Stimulated activated CD4-positive, alpha-beta T cell treated with anti-CD3 and anti-CD28 coated beads, Interleukin-4, amount 100 ng/mL, for 1 hour (primary cell): ENCODE data around the gene CCDC60.

Experiments
- DNase-seq: peaks from one replicate; pipeline ENCODE4 v3.0.0-alpha.2; 2020

Gene CCDC60, protein sequence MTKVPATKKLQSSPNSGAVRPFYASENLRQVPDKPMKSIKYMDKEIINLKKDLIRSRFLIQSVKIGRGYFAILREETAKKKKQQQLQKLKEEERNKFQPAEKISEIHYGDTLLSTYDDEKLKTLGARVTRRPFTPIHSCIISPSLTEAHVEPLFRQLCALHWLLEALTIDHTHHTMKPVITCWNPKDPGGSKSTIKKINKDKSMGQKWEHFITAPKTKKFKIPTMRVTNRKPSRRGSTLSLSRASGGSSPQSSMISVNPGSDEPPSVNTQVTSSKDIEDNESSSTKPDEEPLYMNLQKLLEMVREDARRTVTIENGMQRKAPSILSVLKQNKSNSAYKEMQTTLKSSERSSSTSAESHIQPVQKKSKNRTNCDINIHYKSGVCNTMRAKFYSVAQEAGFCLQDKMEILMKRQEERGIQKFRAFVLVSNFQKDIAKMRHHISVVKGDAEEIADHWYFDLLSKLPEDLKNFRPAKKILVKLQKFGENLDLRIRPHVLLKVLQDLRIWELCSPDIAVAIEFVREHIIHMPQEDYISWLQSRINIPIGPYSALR

GRCh38 chr12:119334430-119335170, at the start of gene CCDC60:
CCDC60 (plus strand) TSS chr12:119334729; CDS start chr12:119335177, 448 bp downstream.
- DNase-seq: no peak

- no peak for DNase-seq
These were observed 46.0 kb upstream of the CCDC60 start for GRCh38 chr12:119288576-119288975.

DNA sequence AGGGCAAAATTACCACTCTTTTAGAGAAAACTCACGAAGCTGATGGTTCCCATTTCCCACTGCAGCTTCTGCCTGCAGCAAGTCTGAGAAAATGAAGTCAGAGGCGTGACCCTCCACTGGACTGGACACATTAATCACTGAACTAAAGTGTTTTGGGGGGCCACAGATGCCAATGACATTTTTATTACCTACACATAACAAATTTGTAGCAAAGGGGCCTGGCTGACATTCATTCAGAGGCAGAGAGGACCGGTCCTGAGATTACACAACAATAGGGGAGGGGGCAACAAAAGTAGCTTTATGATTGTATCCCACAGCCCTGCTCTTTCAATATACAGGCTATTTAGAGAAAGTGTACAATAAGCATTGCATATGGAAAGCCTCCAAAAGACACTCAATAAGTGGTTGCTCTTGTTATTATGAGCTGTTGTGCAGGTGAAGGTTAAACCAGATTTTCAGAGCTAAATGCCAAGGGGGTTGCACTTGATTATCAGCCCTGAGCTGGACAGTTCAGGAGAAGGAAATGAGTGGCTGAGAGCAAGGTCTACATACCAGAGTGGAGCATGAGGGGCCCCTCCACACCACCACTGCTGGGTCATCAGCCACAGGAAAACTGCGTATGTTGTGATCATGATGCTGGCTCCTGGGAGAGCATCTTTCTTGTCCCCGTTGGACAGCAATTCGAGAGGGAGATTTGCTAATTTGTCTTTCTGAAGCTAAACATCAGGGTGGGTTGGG, 41.5 kb upstream of the CCDC60 start:
- DNase-seq: no peak

- DNase-seq: no peak
These were observed 40.3 kb upstream of the CCDC60 start for GRCh38 chr12:119294211-119294610.

DNA sequence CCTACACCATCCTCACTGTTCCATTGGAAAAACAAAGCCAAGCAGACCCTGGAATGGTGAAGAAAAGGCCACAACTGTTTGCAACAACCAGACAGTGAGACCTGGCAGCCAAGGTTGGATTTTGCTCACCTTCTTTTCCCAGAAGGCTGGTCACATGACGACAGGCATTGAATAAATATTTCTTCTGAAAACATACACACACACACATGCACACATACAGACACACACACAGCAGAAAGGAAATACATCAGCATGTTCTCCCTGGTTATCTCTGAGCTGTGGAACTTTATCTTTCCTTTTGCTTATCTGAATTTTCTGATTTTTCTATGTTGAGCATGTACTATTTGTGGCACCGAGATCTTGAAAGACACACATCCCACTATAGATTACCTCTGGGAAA, 38.0 kb upstream of the CCDC60 start:
- no peak for DNase-seq

GRCh38 chr12:119299130-119299529, 35.4 kb upstream of the CCDC60 start:
- no peak for DNase-seq

- DNase-seq: no peak
These were observed 33.1 kb upstream of the CCDC60 start for GRCh38 chr12:119301379-119301778.

DNA sequence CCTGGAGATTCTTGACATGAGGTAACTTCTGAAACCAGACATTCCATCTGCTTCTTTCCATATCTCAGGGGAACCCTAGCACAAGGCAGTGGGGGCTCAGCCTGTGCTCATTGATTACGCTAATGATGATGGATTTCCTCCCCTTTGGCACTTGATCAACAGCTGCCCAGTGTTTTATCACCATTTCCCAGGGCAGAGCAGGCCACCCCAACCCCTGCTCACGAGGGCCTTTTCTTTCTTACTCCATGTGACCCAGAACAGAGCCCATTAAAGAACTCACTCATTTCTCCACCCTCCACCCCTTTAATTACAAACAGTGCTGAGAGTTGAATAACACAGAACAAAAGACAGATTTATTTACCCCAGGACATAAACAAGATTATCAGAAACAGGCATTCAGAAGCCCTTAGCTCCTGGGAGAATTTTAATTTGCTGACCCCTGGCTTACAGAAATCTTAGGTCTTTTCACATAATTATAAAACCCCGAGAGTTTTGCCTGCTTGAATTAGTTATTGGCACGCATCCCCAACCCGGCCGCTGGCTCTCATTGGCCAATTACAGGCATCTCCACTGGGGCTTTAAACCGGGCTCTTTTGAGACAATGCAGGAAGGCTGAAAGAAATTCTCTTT, 32.0 kb upstream of the CCDC60 start:
- DNase-seq: no peak

- DNase-seq: no peak
These were observed 27.9 kb upstream of the CCDC60 start for GRCh38 chr12:119306593-119306992.

GRCh38 chr12:119307747-119308146, 26.8 kb upstream of the CCDC60 start:
- no peak for DNase-seq

DNA sequence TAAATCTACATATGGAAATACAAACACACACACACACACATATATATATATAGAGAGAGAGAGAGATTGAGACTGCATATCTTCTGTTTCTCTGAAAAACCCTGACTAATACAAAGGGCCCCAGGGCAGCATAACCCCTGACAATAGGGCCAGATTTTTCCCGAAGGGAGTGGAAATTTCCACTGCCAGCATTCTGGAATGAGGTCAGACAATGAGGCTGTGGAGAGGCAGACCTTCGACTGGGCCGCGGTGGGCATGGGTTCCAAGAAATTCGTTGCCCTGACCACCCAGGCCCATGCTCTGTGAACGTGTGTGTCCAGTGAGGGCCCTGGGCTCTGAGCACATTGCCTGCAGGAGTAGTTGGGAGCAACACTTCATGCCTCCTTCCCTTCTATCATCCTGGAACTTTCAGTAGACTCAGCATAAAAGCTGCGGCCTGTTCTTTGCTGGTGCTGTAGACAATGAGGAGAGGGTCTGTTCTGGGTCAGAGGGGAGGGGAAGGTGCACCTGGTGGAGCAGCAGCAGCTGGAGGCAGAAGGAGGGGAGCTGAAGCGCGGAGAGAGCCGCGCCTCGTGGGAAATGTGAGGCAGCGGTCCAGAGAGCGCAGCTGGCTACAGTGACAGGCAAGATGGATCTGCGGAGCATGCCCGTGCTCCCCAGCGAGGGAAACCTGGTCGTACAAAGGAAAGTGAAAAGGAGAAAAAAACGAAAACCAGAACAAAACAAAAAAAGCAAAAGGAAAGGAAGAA, 25.6 kb upstream of the CCDC60 start:
- no peak for DNase-seq

DNA sequence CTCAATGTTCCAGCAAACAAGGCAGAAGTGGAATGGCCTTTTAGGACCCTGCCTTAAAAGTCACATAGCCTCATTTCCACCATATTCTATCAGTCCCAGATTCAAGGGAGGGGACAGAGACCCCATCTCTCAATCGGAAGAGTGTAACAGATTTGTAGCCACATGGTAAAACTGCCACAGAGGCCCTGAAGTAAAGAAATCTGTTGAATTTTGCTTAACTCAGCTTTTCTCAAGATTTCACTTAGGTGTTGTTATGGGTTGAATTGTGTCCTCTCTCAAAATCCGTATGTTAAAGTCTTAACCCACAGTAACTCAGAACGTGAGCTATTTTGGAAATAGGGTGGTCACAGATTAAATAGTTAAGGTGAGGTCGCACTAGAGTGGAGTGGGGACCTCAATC, 22.7 kb upstream of the CCDC60 start:
- DNase-seq: no peak

DNA sequence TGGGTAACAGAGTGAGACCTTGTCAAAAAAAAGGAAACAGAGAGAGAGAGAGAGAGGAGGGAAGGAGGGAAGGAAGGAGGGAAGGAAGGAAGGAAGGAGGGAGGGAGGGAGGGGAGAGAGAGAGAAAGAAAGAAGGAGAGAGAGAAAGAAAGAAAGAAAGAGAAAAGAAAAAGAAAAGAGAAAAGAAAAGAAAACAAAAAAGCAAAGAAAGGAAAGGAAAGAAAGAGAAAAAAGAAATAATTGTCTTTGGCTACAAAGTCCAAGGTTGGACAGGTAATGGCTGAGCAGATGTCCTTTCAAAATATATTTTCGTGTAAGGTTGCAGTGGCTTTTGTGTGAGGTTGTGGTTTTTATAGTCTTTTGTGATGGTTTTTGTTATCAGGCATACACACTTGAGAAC, 21.6 kb upstream of the CCDC60 start:
- DNase-seq: no peak

DNA sequence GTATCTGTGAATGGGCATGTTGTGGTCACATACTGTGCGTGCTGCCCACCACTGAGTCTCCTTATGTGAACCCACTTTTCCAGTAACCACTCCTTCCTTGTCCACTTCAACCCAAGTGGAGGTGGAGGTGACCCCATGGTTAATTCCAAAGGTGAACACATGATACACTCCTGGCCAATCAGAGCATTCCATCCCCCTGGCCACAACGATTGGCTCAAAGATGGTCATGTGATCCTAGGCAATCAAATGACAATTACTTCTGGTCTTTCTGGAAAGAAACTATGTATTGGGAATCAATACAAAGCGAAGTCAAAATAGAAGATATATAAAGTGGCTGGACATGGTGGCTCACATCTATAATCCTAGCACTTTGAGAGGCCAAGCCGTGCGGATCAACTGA, 20.2 kb upstream of the CCDC60 start:
- DNase-seq: no peak

DNA sequence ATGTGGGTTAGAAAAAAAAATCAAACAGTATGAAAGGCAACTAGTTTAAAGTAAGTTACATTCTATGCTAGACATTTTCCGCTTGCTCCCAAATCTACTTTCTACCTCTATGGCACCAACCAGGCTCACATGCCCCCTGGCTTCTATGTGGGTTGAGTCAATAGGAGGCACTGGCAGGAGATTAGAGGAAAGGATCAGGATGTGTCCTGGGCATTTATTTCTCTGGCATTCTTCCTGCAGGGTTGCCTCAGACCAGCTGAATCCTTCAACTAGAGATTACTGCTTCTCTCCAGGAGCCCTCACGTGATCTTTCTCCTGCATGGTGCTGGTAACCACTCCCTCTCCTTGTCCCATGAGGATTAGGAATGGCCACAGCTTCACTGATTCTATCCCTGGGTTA, 14.9 kb upstream of the CCDC60 start:
- DNase-seq: no peak

DNA sequence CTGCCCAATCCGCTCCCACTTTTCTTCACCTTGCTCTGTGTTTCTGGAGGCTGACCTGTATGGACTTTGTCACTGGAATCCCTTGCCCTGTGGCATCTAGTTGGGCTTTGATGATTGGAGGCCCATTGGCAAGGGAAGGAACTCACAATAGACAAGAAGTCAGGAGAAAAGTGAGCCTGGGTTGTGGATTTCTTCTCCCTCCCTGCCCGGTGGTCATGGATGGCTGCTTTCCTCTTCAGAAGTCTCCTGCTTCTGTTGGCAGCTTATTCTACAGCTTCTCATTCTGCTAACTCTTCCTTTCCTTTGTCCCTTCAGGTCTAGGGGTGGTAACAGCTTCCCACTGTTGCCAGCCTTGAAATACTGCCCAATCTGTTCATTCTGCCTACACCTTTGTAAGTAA, 13.9 kb upstream of the CCDC60 start:
- DNase-seq: no peak

GRCh38 chr12:119322301-119322723, 12.2 kb upstream of the CCDC60 start:
- no peak for DNase-seq

- DNase-seq: no peak
These were observed 8.7 kb upstream of the CCDC60 start for GRCh38 chr12:119325813-119326212.

- DNase-seq: no peak
These were observed 8.2 kb upstream of the CCDC60 start for GRCh38 chr12:119326341-119326740.

GRCh38 chr12:119327471-119327870, 7.1 kb upstream of the CCDC60 start:
- no peak for DNase-seq

DNA sequence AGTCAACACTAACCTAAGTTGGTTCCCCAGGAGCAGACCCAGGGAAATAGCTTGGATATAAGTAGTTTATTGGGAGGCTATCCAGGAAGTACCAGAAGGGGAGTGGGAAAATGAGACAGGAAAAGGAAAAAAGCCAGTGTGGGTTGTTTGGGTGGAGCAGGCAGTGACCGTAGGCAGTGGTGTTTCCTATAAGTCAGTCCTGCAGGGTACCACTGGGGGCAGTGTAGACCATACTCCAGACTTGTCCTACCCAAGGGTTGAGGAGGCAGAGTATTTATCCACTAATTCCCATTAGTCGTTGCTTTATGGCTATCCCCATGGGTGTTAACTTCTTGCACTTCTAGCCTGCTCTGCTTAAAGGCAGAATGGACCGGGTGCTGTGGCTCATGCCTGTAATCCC, 6.4 kb upstream of the CCDC60 start:
- DNase-seq: no peak
